GM15510 (cell line): ENCODE results near the gene CORO2A.

Experiments
- POLR2A ChIP-seq: IDR thresholded peaks from 3 replicates; pipeline ENCODE4 v1.6.1; 2011; ENCODE audit warnings: borderline replicate concordance; ENCODE audit not compliant: insufficient read length; ENCODE audit errors: extremely low read depth

The CORO2A gene

DNA sequence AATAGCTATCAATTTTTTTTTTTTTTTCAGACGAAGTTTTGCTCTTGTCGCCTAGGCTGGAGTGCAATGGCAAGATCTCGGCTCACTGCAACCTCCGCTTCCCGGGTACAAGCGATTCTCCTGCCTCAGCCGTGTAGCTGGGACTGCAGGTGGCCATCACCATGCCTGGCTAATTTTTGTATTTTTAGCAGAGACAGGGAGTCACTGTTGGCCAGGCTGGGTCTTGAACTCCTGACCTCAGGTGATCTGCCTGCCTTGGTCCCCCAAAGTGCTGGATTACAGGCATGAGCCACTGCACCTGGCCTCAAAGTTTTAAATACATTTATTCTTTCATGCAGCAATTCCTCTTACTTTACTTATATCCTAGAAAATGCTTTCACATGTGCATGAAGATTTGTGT is 91.0 kb downstream of the CORO2A start:
- no peak for TF ChIP-seq POLR2A

DNA sequence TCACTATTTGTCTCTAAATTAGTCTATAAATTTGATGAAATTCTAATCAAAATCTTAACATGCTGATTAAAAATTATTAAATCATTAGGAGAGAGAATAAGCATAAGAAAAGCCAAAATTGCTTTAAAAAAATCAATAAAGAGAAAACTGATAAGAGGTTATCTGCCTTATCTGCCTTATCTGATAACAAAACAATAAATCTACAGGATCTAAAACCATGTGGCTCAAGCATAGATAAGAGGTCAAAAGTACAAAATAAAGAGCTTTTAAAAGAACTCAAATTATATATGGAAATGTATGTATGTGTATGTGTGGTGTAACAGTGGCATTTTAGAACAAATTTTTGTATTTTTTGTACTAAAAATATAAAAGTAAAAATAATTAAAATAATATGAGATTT is 92.0 kb downstream of the CORO2A start:
- TF ChIP-seq POLR2A = no peak

DNA sequence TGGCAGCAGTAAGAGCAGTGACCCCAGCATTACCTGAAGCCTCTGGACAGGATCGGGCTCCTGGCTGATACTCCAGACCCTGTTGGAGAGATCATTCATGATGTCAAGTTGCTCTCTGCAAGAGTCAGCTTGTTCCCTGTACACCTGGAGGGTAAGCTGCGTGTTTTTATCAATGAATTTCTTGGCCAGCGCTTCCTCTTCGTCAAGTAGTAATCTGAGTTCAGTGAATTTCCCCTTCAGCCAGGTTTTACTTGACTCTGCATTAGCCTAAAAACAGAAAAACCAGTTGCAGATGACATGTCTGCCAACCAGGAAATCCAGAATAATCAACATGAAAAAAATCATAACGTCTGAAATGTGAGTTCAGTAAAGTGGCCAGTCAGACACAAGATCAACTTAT is 92.5 kb downstream of the CORO2A start:
- no peak for TF ChIP-seq POLR2A

DNA sequence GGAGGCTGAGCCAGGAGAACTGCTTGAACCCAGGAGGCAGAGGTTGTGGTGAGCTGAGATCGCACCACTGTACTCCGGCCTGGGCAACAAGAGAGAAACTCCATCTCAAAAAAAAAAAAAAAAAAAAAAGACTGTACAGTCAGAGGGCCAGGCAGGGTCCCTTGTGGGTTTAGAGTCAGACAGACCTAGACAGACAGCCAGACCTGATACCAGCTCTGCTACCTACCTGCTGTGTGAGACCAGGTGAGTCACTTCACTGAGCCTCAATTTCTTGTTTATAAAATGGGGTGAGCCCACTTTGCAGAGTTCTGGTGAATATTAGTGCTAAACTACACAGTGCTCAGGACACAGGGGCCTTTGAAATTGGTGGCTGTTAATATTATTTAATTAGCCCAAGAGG is 93.1 kb downstream of the CORO2A start:
- no peak for TF ChIP-seq POLR2A

DNA sequence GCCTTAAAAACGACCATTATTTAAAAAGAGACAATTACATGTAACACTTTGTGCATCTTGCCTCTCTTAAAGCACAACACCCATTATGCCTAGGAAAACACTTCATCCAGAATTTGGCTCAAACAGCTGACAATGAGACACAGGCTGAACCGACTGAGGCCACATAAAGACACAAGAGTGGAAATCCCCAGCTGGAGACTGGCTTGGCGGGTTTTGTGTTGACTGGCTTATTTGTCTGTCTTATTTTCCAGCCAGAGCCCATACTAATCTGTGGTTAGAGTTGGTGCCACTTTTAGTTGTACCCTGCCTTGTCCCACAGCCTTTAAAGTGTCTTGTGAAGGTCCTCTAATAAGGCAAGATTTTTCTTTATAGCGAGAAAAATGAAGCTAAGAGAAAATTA is 94.6 kb downstream of the CORO2A start:
- no peak for TF ChIP-seq POLR2A

DNA sequence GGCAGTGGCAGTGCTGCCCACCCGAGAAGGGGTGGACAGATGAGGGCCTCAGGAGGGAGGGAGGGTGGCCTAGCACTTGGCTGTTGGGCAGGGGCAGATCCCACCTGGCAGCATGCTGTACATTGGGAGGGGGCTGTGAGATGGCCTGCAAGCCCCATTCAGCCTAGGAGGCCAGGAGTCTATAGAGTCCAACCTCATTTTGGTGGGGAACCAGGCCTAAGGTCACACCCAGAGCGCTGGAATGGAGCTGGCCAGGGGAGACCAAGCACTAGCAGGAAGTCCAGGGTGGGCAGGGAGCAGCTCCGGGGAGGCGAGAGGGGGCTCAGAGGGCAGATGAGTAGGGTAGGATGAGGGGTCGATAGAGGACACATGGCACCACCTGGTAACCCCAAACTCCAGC is 96.3 kb downstream of the CORO2A start:
- no peak for TF ChIP-seq POLR2A

DNA sequence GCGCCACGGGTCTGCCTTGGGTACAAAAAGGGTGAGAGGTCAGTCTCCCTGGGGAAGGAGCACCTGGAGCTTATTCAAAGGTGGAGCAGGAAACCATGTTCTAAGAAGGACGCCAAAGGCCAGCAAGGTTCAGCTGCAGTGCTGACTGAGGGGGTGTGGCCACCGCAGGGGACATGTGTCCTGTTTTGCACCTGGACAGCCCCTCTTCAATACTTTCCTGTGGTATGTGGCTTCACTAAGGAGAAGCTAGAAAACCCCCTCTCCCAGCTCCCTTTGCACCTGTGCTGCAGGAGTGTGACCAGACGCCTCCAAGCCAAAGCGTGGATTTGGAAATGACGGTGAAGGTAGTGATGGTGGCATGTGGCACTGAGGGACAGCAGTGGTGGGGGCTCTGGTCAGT is 97.0 kb downstream of the CORO2A start:
- TF ChIP-seq POLR2A = no peak

DNA sequence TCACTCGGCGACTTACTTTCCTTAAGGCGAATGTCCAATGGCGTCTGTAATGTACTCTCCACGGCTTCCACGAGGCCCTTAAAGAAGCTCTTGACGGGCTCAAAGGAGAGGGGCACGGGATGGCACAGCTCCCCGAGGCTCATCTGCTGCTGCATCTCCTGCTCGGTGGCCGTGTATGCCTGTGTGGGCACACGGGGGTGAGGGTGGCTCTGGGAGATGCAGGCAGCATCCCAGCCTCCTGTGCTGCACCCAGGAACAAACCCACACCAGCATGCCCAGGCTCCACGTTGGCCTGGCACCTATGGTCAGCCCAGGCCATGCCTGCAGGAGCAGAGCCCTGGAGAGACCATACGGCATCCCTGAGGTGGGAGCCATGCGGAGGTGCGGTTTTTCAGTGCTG is 97.6 kb downstream of the CORO2A start:
- TF ChIP-seq POLR2A = no peak

DNA sequence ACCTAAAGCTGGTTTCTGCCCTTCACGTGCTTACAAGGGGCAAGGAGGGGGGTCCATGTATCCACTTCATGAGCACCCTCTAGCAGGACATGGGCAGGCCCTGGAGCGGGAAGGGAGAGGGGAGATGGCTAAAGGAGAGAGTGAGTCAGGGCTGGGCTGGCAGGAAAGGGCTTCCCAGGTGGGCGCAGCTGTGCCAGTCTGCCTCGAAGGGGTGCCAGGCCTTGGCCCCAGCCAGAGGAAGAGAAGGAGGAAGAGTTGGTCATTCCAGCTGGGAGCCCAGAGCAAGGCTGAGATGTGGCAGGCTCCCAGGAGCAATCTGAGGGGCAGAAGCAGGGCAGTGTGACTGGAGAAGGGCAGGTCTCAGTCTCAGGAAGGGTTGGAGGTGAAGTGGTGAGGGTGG is 98.1 kb downstream of the CORO2A start:
- no peak for TF ChIP-seq POLR2A

DNA sequence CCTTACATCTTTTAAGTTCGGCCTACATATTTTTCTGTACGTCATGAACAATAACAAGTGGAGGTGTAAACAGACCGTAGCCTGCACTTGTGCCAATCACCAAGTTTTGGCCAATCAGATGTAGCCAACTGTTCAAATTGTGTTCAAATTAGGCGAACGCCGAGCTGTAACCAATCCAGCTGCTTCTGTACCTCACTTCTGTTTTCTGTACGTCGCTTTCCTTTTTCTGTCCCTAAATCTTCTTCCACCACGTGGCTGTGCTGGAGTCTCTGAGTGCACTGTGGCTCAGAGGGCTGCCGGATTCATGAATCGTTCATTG is 99.9 kb downstream of the CORO2A start:
- no peak for TF ChIP-seq POLR2A

DNA sequence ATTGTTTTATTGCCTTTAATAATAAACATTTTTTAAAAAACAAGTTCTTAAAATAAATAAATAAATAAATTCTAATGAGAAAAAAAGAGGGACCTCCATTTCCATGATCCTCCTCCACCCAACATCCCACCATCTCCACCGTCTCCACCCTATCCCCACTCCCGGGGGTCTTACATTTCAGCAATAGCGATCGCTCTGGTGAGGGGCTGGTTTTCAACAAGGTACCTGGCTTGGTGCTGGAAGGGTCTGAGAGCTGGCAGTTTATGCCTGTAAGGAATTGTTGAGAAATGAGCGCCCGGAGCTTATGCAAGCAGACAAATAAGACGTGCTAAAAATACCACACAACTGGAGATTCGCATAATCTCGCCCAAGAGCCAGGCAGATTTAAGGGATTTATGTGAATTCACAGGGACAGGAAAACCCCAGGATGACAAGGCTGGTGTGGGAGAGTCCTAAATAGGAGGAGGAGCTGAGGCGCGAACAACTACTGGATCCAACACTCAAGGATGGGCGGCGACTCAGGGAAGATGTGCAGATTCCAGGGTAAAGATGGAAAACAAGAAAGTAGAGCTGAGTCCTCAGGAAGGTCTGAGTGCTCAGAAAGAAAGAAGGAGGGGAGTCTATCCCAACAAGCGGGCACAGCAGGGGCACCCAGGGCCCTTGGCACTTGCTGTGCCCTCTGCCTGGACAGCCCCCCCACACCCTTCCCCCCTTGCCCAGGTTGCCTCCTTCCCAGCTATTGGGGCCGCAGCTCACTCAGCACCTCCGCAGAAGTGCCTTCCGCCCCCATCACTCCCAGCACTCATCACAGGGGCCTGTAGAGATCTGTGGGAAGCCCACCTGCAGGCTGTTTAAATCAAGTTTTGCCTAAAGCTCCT is 100.5 kb downstream of the CORO2A start:
- TF ChIP-seq POLR2A = no peak

DNA sequence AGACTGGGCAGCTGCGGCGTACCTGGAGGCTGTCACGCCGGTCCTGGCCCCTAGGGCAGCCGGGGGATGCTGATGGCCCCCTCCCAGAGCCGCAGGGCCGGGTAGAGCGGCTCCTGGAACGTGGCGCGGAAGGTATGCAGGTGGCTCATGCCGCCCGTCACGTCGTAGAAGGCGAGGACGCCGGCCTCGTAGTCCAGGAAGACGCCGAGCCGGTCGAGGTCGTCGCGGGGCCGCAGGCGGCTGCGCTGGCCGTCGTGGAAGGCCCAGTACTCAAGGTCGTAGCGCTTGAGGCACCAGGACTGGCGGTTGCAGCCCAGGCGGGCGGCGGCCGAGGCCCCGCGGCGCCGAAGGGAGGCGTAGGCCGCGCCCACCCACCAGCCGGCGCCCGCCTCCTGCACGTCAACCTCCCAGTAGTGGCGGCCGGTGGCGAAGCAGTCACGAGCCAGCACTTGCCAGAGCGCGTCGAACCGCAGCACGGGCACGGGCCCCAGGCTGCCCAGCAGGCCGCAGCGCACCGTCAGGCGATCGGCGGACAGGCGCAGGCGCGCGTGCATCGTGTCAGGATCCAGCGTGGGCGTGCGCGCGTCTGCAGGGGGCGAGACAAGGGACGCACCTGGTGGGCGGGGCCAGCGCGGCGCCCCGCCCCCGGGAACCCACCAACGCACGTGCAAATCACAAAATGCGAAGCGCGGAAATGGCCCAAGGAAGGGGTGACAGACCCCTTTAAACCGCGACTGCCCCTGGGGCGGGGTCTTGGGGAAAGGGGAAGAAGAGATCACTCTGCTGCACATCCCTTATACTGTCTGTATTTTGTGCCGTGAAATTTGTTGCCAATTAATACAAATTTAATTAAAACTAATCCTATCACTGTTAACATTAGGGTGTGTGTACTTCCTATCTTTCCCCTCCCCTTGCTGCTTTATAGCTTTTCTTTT is 104.8 kb downstream of the CORO2A start:
- TF ChIP-seq POLR2A = no peak

DNA sequence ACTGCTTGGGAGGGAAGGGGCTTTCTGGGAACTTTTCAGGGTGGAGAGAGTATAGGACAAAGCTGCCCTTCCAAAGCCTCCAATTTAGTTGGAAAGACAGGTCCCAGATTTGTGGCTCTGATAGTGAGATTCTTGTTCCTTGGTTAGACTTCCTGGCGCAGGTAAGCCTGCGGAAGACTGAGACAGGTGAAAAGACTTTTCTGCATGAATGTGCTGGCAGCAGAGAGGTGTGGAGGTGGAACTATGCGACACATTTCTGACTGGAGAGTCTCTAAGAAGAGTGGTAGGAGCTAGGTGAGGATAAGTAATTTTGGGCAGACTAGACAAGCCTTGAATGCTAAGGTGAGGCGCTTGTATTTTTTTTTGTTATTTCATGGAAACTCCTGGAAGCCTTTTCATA is 106.0 kb downstream of the CORO2A start:
- TF ChIP-seq POLR2A = no peak

DNA sequence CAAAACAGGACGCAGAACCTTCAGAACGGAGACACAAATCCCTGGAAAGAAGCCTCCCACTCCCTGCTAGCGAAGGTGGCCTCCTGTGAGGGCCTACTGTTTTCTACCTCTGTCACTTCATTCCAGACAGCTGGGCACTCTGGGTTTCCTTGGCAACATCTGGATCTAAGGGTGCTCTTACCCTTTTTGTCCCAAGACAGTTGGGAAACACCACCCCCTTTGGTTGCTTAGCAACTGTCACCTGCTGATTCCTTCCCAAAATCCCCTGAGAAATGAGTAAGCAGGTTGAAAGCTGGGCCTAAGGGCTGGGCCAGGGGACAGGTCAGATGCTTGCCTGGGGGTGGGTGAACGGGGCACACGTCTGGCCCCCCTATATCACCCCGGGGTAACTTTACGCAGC is 106.5 kb downstream of the CORO2A start:
- no peak for TF ChIP-seq POLR2A

DNA sequence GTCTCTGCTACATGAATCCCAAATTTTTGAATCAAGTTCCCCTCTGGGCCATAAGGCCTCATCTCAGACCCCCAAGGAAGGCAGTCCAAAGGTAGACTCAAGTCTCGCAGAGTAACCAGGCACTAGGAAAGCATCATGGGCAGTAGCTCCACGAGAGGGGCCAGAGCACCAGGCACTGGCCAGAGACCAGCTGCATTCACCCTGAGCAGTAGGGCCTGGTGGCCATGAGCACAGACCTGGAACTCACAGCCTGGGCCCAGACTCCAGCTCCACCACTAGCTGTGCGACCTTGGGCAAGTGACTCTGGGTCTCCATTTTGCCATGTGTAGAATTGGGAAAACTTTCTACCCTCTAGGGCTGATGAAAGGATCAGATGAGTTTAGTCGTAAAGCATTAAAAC is 107.4 kb downstream of the CORO2A start:
- TF ChIP-seq POLR2A = no peak

DNA sequence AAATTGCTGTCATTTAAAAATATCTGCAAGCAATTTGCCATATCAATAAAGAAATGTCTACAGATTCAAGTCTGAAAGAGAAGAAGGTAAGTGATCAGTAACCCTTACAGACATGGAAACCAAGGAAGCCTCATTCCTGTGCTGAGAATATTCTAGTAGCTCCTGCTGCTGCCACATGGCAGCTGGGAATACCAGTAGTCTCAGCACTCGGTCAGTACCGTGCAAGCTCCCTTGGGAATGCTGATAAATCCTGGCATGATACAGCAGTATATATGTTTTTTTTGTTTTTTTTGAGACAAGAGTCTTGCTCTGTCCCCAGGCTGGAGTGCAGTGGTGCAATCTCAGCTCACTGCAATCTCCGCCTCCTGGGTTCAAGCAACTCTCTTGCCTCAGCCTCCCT is 108.0 kb downstream of the CORO2A start:
- TF ChIP-seq POLR2A = no peak

DNA sequence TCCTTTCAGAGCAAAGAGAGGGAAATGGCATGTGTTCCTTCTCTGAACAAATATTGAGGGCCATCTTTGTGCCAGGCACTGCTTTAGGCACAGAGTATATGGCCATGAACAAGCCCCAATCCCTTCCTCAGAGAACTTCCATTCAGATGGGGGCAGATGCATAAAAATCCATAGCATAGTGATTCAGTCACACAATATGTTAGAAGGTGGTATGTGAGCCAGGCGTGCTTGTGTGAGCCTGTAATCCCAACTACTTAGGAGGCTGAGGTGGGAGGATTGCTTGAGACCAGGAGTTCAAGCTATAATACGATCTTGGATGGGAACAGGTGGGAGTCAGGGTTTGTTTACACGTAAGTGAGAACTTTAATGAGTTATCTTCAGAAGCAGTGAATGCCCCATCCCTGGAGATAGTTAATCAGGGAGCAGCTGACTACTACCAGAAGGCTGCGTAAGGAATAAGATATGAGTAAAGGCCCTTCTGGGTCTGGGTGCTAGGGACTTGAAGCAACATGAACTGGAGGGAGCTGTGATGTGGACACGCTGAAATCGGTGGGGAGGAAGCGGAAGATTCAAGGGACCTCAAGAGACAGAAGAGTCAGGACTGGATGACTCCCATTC is 108.8 kb downstream of the CORO2A start:
- TF ChIP-seq POLR2A = no peak
